ENCODE results near the gene BBX.

The BBX gene

DNA sequence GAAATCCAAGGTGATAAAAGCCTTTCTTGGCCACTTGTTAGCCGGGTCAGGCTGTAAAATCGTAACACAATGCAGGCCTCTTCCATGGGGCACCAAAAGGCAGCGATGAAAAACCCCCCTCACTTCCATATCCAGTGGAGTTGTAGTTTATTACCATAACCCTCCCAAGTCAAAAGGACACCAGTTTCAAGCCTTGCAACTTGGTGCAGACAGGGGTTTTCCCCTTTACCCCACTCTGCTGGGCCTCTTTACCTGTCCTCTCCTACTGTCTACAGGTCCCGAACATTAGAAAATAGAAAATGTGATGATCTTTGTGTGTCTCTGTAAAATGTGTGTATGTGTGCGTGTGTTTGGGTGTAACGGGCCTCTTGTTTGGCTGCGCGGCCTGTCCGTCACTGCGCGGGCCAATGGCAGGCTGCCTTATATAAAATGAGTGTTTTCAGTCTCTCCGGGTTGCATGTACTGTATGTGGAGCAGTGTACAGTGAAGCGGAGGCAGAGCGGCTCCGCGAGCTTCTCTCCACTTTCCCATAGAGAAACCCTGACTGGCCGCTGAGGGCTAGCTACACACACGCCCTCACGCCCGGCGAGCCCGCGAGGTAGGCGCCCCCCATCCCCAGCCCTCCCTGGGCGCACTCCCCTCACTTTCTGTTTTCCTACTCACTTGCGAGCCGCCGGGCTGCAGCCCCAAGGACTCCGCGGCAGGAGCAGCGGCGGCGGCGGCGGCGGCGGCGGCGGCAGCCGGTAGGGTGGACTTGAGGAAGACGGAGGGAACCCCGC lies at the start of gene BBX:
Gene BBX (plus strand): TSS at position 453 of the 779 bp plus-strand sequence. CDS start 187,499 bp downstream, outside the sequence.
- DNase-seq (ENCODE audit: low read depth in 1 of 2, low spot score in 1 of 2): peak; percentile 88 to 94

DNA sequence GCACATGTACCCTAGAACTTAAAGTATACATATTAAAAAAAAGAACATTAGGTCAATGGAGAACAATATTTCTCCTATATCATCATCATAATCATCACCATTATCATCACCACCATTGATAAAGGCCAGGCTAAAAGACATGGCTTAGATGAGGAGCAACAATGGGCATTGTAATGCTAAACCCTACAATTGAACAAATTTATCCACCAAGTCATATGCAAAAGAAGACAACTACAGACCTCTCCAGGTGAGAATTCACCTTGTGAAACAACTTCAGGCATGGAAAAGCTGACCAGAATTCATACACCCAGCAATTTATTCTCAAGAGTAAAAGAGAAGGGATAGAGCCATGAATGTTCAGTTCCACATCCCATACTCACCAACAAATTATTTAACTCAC lies 46.3 kb upstream of the BBX start:
- DNase-seq (ENCODE audit: low read depth in 1 of 2, low spot score in 1 of 2): no peak

DNA sequence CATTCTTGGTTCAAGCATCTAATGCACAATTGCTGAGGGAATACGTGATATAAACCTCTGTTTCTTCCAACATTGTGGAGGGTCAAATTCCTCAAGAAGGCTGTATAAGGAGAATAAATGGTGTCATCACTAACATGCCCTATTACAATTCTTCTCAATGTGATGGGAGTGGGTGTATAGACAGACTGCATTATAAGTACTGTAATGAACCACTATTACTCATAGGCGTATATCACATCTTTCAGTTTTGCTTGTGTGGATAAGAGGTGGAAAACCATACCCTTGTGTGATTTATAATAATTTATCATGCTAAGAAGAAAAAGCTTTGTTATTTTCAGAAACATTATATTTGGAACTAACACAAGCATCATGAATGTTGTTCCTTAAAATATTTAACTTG lies 35.3 kb upstream of the BBX start:
- no peak for DNase-seq (ENCODE audit: low read depth in 1 of 2, low spot score in 1 of 2)

DNA sequence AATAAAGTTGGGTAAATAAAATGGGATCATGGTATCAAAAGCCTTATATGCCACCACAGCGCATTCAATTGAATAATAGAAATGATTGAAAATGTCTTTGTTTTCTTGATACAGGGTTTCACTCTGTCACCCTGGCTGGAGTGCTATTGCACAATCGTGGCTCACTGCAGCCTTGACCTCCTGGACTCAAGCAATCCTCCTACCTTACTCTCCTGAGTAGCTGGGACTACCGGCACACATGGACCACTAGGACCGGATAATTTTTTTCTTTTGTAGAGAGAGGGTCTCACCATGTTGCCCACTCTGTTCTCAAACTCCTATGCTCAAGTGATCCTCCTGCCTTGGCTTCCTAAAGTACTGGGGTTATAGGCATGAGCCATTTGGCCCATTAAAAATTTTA lies 33.8 kb upstream of the BBX start:
- no peak for DNase-seq (ENCODE audit: low read depth in 1 of 2, low spot score in 1 of 2)

DNA sequence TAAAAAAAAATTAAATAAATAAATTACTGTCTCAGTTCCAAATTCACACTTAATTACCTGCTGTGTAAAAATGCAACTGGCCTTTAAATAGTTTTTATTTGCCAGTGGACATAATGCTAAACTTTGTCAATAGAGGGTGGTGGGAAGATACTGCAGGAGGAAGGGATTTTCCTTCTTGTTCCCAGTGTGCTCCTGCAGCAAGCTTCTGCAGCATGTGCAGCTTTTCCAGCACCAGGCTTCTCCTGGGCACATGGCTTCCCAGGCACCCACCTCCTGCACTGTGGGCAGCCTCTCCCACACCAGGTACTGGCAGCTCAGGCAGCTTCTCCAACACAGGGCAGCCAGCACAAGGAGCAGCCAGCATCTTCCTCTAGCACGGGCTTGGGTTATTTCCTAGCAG lies 29.6 kb upstream of the BBX start:
- no peak for DNase-seq (ENCODE audit: low read depth in 1 of 2, low spot score in 1 of 2)

DNA sequence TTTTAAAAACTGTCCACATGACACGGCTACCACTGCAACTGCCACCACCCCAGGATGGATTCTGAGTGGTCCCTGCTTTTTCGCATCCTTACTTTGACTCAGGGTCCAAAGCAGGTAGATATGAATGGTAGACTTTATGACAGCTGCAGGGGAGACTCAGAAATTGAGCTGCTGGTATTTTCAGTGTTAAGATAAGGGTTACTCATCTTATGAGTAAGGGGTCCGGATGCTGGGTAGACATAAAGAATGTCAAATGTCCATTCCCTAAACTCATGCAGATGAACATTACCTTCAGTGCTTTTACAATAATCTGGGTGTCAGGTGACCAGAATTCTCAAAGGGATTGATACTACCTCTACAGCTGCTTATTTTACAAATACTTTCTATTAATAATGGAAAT lies 25.9 kb upstream of the BBX start:
- DNase-seq (ENCODE audit: low read depth in 1 of 2, low spot score in 1 of 2): no peak

DNA sequence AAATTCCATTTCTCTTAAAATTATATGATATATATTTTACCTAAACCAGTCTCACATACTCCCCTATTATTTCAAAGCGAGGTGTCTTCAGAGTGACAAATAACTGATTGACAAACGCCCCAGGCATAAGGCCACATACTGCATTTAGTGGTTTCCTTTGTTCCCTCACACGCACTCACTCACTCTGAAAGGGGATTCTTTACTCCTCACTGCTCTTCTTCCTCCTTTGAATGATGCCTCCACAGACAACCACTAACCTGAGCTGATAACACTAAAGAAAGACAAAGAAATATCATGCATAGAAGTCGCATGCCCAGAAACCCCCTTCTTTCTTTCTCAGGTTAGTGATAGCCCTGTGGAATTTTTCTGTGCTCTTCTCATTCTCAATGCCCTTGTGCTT lies 24.1 kb upstream of the BBX start:
- DNase-seq (ENCODE audit: low read depth in 1 of 2, low spot score in 1 of 2): no peak

DNA sequence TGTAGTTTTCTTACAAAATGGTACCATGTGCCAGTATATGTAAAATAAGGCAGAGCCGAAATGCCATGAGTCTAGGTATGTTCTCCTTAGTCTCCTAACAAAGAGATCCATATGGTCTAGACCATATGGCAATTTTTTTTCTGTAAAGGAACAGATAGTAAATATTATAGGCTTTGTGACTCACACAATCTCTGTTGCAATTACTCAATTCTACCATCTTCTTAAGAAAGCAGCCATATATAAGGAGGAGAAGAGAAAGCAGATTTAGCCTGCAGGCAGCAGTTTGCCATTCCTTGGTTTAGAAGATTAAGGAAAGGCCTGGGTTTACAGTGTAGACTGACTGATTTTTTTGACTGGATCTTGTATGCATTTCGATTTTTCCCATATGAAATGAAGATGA lies 16.3 kb upstream of the BBX start:
- DNase-seq (ENCODE audit: low read depth in 1 of 2, low spot score in 1 of 2): no peak

DNA sequence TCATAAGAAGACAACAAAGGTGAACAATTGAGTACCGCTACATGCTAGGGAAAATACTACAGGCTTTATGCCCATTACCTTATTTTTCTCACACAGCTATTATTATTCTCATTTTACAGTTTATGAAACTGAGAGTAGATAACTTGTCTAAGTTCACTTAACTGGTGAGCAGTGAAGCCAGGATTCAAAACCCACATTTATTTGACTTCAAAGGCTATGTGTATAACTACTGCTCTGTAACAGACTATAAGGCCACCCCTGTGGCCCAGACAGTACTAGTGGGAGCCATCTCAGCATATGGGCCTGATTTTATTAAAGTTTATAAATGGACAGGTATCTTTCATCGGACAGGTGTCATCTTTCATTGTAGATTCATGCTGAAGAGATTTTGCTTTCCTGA lies 14.4 kb upstream of the BBX start:
- DNase-seq (ENCODE audit: low read depth in 1 of 2, low spot score in 1 of 2): no peak

DNA sequence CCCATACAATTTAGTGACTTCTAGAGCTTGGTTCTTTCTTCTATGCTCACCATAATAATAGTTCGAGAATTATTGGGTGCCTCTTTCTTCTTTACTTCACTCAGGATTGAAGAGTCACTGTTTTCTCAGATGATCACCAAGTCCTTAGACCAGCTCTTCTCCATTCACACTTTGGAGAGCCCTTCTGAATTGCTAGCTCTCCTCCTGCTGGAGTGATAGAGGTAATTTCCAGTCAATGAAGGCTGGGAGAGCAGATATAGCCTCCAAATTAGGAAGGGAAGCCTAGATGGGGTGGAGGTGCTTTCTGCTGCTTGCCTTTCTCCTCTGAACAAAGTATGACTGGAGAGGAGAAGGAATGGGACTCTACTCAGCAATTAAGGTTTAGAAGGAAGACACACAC lies 10.7 kb upstream of the BBX start:
- no peak for DNase-seq (ENCODE audit: low read depth in 1 of 2, low spot score in 1 of 2)

DNA sequence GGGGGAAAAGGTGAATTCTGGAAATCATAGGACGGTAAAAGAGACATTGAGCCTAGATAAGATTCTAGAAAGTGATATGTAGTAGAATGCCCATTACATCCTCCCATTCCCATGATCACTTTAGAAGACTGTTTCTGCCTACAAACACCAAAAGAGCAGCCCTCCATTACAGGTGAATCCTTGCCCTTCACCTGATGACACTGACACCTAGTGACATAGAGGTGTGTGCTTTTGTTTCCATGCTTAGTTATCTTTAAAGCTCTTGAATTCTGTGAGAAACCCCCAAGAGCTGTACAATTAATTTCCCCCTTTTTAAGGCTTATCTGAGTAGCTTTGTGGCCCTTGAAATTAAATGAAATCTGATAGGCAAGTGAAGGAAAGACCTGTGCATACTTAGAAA lies 8.3 kb upstream of the BBX start:
- no peak for DNase-seq (ENCODE audit: low read depth in 1 of 2, low spot score in 1 of 2)

DNA sequence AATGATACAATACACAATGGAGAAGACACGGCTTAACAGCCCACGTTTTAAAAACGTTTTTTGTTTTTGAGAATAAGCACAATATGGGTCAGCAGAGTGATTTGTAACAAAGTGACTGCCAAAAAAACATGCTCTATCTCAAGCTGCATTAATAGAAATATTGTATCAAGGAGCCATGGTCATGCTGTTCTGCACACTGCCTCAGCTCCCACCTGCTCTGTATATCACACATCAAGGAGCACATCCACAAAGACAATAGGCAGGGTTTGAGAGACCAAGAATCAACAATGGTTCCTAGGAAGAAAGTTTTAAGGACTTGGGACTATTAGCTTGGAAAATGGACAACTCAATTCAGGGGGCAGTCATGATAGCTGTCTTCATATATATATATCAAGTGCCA lies 6.3 kb upstream of the BBX start:
- DNase-seq (ENCODE audit: low read depth in 1 of 2, low spot score in 1 of 2): no peak

DNA sequence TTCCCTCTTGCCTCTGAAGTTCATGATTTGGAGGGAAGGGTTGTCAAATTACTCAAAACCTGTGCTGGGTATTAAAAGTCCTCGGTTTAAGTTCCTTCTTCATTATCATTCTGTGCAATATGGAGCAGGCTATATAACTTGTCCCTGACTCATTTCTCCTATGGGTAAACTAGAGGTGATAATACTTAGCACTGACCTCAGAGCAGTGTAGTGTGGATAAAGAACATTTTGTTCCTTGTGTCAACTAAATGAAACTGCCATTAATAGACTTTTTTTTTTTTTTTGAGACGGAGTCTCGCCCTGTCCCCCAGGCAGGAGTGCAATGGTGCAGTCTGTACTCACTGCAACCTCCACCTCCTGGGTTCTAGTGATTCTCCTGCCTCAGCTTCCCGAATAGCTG lies 2.2 kb upstream of the BBX start:
- no peak for DNase-seq (ENCODE audit: low read depth in 1 of 2, low spot score in 1 of 2)

DNA sequence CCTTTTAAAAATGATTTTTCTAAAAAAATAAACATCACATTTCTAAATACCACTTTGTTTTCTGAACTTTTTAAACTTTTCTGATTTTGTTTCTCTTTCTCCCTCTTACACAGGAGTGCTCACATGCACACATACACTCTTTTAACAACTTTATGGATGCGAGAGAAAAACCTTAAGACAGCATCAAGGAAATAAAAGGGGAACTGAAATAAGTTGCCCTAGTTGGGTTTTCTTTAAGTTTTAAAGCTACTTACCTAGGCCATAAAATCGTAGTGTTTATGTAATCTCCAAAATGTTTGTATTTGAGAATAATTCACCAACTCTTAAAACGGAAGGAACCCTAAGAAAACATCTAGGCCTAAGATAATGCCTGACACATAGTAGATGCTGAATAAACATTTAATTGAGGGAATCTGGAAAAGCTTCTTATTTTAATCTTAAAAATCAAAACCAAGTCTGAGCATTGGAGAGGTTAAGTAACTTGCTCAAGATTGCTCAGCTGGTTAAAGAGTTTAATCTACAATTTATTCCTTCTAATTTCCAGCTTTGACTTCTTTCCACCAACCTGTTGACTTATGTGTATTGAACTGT lies 1.2 kb upstream of the BBX start:
- no peak for DNase-seq (ENCODE audit: low read depth in 1 of 2, low spot score in 1 of 2)

DNA sequence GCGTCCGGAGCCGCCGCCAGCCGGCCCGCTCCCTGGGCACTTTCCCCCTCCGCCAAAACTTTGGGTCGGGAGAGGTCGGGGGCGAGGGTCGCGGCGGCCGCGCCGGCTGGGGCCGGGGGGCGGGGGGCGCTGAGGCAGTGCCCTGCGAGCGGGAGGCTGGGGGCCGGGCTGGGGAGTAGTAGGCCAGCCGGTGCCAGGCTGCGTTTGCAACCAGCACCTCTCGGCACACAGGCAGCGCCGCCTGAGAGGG lies 452 bp downstream of the BBX start:
- no peak for DNase-seq (ENCODE audit: low read depth in 1 of 2, low spot score in 1 of 2)

DNA sequence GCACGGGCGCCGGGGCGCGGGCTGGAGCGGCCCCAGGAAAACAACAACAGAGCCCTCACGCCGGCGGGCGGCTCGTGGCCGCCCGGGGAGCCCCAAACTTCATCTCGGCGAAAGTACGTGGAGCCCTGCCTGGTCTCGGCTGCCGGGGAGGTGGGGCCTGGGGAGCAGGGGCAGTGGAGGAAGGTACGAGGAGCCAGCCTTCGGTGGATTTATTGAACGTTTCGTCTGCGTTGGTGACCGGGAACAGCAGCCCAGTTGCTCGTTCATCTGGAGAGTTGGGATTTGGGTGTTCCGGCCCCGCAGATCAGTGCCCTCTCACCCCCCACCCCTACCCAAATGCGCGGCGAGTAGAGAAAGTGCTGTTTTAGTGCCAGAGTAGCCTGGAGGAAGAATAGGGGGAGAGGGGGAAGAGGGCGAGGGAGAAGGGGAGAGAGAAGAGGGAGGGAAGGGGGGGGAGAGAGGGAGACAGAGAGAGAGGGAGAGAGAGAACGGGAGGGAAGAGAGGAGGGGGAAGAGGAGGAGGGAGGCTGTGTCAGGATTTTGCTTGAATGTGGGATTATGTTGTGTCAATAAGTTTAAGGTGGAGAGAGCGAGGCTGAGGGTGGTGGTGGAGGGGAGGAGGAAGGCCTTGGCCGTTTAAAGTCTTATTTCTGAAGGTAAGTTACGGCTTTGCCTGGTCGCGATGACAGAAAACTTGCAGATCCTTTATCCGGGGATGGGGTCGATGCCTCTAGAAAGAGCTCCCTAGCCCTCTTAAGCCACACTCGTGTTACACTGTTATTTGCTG lies 970 bp downstream of the BBX start:
- peak; percentile 15 to 38 for DNase-seq (ENCODE audit: low read depth in 1 of 2, low spot score in 1 of 2)

DNA sequence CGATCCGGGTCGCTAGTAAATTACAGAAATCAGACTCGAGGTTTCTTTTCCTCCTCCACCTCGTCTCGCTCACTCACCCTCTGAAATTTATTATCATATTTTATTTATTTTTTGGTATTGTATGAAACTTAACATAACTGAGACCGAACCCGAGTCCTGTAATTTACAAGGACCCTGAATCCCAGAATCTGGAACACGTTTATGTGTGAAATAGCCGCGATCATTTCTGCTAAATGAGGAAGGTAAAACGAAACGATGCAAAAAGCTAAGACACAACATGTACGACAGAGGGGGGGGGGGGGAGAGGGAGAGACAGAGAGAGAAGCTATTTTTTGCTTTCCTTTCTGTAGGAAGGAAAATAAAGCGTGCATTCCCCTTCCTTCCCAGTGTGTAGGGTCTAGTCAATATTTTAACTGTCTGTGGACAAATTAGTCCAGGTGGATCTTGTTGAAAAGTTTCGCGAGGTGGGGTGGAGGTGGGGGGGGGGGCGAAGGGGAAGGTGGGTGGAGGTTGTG lies 1.6 kb downstream of the BBX start:
- peak in 1 of 2 donors; percentile 1 for DNase-seq (ENCODE audit: low read depth in 1 of 2, low spot score in 1 of 2)

DNA sequence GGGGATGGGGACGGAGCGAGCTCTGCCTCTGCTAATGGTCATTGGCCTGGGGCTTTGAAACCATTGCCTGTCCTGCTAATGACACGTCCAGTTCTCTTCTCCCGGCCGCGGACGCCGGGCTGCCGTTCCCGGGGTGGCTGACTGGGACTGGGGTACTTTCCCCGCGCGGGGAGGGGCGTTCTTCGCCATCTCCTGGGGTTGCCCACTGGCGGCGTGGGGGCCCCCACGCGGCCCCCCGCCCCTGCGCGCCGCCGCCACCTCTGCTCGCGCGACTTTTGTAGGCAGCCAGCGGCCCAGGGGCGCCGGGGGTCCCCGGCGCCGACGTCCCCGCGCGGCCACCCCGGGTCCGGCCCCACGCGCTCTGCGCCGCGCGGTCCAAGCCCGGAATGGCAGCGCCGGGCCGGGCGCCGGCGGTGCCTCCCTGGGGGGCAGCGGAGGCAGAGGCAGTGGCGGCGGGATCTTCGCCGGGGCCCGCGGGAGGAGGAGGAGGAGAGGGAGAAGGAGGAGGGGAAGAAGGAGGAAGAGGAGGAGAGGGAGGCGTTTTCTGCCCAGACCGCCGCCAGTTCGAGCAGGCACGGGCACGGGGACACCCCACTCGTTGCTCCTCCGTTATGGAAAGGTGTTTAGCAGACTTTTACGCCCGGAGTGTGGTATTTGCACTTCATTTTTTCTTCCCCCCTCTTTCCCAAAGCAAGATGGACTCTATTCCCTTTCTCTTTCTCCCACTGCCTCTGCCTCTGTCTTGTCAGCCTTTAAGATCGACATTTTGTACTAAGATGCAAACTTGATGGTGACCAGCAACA lies 2.3 kb downstream of the BBX start:
- DNase-seq (ENCODE audit: low read depth in 1 of 2, low spot score in 1 of 2): peak; percentile 12 to 15

DNA sequence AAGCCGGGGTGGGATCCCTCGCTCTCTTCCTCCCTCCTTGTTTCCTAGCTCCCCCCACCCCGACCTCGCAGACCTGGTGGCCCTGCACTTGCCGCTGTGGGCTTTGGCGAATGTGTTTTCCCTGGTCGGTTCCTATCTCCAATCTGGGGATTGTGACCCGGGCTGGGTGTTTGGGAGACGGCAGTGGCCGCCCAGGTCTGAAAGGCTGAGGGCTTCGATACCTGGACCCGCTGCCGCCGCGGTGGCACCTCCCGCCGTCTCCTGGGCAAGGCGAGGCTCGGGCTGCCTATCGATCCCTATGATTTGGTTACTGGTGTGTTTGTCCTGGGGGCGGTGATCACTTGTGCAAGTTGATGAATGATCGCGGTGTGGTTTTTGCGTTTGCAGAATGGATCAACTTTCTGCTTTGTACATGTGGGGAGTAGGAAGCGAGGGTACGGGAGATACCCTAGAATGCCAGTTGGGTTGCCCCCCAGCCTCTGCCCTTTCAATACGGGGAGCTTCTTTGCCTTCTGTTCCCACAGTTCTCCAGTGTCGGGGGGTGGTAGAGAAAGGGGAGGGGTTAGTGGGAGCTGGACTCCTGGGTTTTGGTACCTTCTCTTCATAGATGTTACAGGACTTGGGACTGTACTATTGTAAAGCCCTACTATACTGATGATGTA lies 3.0 kb downstream of the BBX start:
- DNase-seq (ENCODE audit: low read depth in 1 of 2, low spot score in 1 of 2): peak; percentile 6 to 16

DNA sequence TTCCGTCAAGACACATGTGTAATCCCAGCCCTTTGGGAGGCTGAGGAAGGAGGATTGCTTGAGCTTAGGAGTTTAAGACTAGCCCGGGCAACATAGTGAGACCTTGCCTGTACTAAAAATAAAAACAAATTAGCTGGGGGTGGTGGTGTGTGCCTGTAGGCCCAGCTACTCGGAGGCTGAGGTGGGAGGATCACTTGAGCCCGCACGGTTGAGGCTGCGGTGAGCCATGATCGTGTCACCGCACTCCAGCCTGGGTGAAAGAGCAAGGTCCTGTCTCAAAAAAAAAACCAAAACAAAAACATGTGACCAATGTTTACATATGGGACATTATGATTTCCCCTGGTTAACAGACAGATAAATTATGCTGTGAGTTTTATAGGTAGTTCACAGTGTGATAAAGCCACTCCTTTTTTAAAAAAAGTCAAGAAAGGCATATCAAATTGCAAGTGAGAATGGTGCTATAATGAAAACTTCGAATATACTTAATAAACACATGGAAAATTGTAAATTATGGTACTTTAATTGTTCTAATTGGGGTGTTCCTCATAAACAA lies 9.2 kb downstream of the BBX start:
- DNase-seq (ENCODE audit: low read depth in 1 of 2, low spot score in 1 of 2): no peak

DNA sequence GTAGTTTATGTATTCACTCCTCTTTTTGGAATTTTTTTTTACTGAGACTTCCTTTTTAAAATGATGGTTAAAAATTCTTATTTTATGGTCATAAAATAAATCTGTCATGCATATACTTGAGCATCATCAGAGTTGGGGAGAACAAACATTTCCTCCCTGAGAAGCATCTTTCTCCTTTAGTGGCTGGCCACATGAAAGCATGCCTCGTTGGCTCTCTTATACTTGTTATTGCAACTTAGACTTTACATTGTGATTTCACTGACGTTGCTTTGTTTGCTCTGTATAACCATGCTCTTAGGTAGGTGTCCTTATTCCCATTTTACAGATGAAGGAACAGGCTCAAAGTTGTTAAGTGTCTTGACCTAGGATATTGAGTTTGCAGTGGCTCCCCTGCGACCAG lies 18.1 kb downstream of the BBX start:
- no peak for DNase-seq (ENCODE audit: low read depth in 1 of 2, low spot score in 1 of 2)

Measured in activated CD4-positive, alpha-beta T cell treated with anti-CD3 and anti-CD28 coated beads, Interleukin-2, amount 50 U/mL, for 24 hours (primary cell).